H1 (cell line): ENCODE results near the gene CACNA1C.

Source experiments
- EP300 ChIP-seq, 2 experiments: IDR thresholded peaks; 1 replicate in 1 of 2; 2 replicates in 1 of 2; pipeline ENCODE4 v1.6.1; 2011 to 2012; ENCODE audit warnings: low read depth in 2 of 2, low read length in 2 of 2, mild to moderate bottlenecking in 2 of 2, borderline replicate concordance in 1 of 2, inconsistent platforms in 1 of 2, moderate library complexity in 1 of 2
- EZH2 ChIP-seq: fragments of 200-600 bp; sonication (generic); IDR thresholded peaks from 2 replicates; pipeline ENCODE4 v1.7.1; 2012; ENCODE audit warnings: low read depth, mild to moderate bottlenecking, moderate library complexity, low read length, inconsistent platforms; ENCODE audit not compliant: severe bottlenecking
- GABPA ChIP-seq: IDR thresholded peaks from 2 replicates; pipeline ENCODE4 v1.6.1; 2011; ENCODE audit warnings: mild to moderate bottlenecking, low read length, moderate library complexity, borderline replicate concordance; ENCODE audit not compliant: insufficient read depth
- JUND ChIP-seq: IDR thresholded peaks from 2 replicates; pipeline ENCODE4 v1.6.1; 2011; ENCODE audit warnings: mild to moderate bottlenecking, improper control_type of control experiment, low read length
- POLR2A ChIP-seq, 2 experiments: IDR thresholded peaks; 1 replicate in 1 of 2; 2 replicates in 1 of 2; pipeline ENCODE4 v1.6.1; 2011; ENCODE audit warnings: low read depth in 2 of 2, low read length in 2 of 2, mild to moderate bottlenecking in 2 of 2; ENCODE audit errors: control extremely low read depth in 1 of 2
- USF2 ChIP-seq: IDR thresholded peaks from 2 replicates; pipeline ENCODE4 v1.6.1; 2011; ENCODE audit warnings: low read length, improper control_type of control experiment
- TF ChIP-seq, protein P1 (sequence below), 3 experiments: IDR thresholded peaks; 1 replicate in 2 of 3; 2 replicates in 1 of 3; pipeline versions ENCODE4 v1.5.1 to v1.6.1; 2011; ENCODE audit warnings: low read length in 3 of 3, mild to moderate bottlenecking in 3 of 3, inconsistent platforms in 2 of 3, low read depth in 1 of 3, moderate library complexity in 1 of 3; ENCODE audit not compliant: insufficient read depth in 1 of 3; ENCODE audit errors: control extremely low read depth in 1 of 3
- TF ChIP-seq, protein P2 (sequence below): IDR thresholded peaks from 2 replicates; pipeline ENCODE4 v1.6.1; 2011; ENCODE audit warnings: low read depth, mild to moderate bottlenecking, low read length; ENCODE audit not compliant: insufficient read depth

DNA sequence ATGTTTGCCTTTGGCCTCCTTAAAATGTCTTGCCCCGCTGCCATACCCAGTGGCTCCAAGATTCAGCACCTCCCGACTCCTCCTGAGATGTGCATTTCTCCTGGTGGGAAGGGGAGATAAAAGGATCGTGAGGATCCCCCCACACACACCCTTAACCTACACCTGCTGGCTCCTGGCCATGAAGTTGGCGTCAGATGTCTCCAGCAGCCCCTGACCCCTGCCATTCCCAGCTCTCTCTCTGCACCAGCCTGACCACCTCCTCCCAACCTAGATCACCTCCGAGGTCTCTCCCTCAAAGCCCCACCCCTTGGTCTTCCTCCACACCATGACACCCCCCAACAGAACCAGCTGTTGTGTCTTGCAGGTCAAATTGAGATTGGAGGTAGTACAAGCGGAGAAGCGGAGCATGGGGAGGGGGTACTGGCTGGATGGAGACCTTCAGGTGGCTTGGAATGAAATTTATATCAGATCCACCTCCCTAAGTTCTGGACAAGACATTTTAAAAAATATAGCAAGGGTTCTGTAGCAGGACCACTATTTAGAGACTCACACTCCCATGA lies 590.9 kb downstream of the CACNA1C start:
- TF ChIP-seq, protein P1, sequence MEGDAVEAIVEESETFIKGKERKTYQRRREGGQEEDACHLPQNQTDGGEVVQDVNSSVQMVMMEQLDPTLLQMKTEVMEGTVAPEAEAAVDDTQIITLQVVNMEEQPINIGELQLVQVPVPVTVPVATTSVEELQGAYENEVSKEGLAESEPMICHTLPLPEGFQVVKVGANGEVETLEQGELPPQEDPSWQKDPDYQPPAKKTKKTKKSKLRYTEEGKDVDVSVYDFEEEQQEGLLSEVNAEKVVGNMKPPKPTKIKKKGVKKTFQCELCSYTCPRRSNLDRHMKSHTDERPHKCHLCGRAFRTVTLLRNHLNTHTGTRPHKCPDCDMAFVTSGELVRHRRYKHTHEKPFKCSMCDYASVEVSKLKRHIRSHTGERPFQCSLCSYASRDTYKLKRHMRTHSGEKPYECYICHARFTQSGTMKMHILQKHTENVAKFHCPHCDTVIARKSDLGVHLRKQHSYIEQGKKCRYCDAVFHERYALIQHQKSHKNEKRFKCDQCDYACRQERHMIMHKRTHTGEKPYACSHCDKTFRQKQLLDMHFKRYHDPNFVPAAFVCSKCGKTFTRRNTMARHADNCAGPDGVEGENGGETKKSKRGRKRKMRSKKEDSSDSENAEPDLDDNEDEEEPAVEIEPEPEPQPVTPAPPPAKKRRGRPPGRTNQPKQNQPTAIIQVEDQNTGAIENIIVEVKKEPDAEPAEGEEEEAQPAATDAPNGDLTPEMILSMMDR (IDR thresholded peaks at IDR 0.05; ENCODE audit: control extremely low read depth in 1 of 3, insufficient read depth in 1 of 3, low read depth in 1 of 3, low read length in 3 of 3) = no peak
- TF ChIP-seq, protein P2, sequence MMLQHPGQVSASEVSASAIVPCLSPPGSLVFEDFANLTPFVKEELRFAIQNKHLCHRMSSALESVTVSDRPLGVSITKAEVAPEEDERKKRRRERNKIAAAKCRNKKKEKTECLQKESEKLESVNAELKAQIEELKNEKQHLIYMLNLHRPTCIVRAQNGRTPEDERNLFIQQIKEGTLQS = no peak
- no peak for TF ChIP-seq USF2
- no peak for TF ChIP-seq EZH2
- no peak for TF ChIP-seq GABPA
- TF ChIP-seq POLR2A (IDR thresholded peaks at IDR 0.05; ENCODE audit: control extremely low read depth in 1 of 2, low read depth in 2 of 2, low read length in 2 of 2) = no peak
- TF ChIP-seq JUND = no peak
- TF ChIP-seq EP300 (IDR thresholded peaks at IDR 0.05; ENCODE audit: borderline replicate concordance in 1 of 2, low read depth in 2 of 2, low read length in 2 of 2) = no peak
